DMS 273 treated with DMSO at 0.1 percent for 48 hours (cell line): ENCODE measurements around the gene FOXN1.

Experiments used
- DNase-seq: peaks from one replicate; lab custom pipeline; 2025; lab: John Stamatoyannopoulos, UW

The FOXN1 gene

DNA sequence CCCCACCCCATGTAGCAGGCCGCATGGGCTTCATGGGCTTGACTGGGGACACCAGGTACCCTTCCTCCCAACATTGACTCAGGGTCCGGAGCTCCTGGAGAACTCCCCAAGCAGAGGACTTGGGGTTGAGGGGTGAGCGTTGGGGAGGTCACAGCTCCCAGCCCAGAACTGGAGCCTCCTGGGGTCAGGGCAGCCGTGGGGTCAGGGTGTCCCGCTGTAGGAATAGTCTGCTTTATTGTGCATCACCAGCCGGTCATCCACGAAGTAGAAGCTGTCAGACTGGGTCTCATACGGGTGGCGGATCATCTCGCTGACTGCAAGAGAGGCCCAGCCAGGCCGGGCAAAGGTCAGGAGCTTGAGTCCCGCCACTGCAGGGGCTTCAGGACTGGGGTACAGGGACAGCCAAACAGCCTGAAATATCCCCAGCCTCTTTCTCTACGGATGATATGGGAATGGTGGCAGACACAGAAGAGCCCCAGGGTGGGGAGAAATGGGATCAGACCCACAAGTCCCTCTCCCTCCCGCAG lies 41.0 kb downstream of the FOXN1 start:
- DNase-seq = no peak

DNA sequence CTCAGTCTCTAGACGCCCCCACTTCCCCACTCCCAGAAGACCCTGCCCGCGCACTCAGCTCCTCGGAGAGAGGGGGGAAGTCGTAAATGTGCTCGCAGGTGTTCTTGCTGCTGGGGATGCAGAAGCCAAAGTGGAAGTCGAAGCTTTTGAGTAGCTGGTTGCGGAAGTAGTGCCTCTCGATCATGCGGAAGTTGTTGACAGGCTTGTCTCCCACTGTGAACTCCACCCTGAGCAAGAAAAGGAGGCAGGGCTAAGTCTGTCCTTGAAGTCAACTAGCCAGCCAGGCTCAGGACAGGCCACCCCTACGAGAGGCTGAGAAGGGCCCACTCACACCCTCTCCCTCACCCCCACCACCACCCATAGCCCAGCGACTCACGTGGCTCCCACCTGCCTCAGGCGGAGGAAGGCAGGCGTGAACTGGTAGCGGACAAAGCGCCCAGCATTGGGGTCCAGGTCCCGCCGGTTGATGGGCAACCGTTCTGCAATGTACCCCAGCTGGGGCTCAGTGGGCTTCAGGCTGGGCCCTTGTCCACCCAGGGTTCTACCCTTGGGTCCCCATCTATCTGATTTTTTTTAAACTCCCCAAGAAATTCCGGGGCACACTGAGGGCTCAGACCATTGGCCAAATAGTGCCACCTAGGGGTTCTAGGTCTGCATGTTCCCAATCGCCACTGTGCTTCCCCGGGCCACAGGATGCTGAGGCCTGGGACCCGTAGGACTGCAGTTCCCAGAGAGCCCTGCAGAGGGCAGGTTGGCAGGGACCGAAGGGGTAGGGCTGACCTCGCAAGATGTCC lies 41.7 kb downstream of the FOXN1 start:
- DNase-seq = peak; percentile 30

DNA sequence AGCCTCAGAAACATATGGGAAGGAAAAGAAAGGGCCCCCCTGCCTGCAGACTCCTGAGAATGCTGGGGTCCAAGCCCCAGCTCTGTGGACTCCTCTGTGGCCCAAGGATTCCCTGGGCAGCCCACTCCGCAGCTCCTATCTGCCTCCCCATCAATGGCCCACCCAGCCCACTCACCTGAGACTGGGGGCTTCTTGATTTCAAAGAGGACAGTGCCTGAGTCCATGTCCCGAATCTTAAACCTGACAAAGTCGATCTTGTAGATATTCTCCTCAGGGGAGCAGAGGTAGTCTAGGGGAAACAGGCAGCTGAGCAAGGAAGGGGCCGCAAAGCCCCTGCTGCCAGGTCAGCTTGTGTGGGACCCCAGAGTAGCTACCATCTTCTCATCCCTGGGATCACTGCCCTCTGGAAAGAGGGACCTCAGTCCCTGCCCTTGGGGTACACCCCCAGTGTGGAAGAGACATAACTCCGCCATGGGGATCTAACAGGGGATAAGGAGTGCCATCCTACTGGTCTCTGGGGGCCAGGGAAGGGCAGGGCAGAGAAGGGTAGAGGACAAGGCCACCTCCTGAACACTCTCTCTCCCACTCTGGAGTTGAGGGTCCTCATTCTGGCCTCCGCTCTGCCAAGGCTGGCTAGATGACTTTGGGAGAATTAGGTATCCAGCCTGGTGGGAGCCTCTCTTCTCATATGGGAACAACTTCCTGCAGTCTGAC lies 42.4 kb downstream of the FOXN1 start:
- no peak for DNase-seq

DNA sequence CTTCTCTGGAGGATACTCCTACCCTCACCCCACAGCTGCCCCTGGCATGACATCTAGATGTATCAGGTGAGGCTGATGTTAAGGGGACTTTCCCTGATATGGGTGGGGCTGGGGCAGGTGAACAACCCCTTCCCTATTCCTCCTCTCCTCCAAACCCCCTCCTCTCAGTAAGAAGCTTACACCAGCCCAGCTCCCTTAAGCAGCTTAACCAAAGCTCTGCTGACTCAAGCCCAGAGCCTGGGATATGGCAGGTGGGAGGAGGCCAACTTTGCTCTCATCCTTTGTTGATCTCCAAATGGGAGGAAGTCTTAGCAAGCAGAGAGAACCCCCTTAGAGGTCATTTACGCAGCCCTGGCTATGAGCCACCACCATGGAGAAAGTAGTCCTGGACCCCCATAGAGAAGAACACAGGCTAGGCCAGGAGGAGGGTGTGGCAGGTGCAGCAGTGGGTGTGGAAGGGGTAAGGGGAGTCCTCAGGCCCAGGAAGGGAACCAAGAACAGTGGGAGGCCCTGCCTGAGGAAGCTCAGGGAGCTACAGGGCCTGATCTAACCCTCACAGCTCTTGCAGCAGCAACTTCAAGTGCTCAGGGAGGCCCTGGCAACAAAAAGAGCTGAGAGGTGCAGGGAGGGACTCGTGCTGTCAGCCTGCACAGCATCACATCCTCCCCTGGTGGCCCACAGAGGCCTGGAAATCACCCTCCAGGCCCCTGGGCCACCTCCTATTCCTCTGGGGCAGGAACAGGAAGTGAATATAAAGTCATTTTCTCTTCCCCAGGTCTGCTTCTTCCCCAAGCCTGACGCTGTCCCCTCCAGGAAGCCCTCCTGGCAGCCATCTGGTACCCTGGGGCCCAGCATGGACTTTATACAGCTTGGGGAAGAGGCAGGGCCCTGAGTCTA lies 43.3 kb downstream of the FOXN1 start:
- DNase-seq = no peak

DNA sequence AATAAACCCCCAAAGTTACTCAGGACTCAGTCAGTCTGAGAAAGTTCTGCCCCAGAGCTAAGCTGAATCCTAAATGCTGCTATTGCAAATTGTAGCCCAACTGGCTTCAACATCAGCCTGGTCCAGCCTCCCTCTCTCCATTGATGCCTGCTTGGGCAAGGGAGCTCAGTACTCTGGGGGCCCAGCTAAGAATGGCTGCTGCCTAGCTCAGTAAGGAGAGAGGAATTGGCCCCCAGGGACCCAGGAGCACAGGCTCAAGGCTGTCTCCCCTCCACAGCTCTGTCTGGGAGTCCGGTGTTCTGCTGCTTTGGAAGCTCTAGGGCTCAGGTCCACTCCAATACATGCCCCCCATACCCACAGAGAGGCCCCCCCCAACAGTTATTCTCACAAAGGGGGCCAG lies 44.7 kb downstream of the FOXN1 start:
- DNase-seq = no peak

DNA sequence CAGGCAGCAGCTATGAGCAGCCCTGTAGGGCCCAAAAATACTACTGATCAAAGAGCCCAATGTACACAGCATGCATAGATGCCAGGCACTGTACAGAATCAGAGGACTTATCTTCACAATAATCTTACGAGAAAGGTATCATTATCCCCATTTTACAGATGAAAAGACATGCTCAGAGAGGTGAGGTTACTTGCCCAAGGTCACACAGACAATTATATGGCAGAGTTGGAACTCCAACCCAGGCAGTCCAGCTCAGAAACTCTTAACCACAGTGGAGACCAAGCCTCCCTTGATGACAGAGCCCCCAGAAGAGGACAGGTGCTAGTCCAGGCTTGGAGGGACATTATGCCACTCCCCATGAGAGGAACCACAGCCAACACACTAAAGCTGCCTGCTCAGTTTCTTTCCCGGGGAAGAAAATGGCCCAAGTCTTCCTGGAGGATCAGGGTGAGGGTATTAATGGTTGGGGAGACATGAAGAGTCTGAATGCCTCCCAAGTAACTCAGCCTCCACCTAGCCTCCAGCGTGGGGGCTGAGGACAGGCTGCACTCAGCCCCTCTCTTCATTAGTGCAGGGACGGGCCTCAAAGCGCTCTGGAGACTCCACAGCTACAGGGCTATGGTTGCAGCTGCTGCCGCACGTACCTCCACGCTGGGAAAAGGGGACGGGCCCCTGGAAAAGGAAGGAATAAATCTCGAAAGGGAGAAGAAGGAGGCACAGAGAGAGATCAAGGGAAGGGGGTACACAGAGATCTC lies 45.5 kb downstream of the FOXN1 start:
- DNase-seq = no peak

DNA sequence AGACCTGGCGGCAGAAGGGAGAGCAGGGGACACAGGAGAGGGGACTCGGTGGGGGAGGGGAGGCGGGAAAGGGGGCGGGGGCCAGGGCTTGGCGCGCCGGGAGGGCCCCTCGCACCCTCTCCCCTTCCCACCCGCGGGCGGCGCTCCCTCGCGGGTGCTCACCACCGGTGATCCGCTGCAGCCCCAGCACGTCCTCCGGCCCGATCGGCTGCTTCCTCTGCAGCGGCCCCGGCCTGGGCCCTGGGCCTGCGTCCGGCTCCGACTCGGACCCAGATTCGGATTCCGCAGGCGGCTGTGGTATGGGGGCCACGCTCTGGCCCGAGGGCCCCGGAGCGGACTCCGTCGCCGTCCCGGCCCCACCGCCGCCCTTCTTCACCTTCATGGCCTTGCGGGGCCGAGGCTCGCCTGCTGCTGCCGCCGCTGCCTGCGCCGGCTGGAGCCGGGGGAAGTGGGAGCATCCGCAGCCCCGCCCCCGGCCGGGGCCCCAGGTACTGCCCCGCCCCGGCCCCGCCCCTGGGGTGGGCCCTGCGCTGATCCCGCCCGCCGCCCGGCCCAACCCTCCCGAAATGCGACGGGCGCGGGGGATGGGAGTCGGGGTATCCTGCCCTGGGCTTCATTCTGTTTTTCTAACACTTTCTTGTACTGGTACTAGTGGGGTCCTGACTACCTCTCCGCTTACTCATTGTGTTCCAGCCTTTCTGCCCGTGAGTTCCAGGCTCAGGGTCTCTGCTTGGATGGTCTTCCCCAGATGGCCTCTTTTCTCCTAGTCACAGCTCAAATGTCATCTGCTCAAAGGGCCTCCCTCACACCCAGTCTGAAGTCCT lies 46.2 kb downstream of the FOXN1 start, which contains the start of gene UNC119:
UNC119 (minus strand) TSS at position 449 of the 824 bp plus-strand sequence; CDS start at position 382, 67 bp downstream.
- no peak for DNase-seq

DNA sequence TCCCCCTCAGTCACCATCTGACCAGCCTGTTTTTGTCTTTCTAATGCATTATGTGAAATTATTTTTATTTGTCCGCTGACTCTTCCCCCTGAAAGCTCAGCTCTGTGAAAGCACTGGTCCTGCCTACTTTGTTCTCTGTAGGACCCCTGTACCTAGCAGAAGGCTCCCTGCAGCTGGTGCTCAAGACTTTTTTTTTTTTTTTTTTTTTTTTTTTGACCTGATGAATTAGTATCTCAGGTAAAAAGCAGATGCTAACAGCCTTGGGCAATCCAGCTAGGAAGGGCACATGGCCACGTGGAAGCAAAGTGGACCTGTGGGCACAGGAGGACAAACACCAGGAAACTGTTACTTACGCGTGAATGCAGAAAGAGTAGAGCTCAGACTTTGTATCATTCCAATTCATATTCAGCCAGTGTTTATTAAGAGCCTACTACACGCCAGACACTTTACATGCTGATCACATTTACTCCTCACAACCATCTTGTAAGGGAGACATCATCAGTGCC lies 46.9 kb downstream of the FOXN1 start:
- DNase-seq = no peak

DNA sequence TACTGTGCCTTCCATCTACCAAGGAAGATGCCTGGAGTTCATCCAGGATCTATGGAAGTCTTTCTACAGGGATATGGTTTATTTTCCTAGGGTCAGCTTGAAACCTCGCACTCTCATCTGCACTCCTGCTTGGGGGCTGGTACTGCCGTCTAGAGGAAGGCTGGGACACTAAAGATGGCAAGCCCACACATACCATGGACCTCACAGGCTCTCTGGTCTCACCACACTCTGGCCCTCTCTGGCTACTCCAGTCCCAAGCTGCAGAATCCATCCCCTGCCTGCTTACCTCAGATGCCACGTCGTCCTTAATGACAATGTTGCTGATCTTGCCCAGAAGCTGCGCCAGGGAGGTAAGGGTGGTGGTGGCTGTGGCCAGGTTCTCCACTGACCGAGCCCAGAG lies 48.4 kb downstream of the FOXN1 start:
- no peak for DNase-seq

DNA sequence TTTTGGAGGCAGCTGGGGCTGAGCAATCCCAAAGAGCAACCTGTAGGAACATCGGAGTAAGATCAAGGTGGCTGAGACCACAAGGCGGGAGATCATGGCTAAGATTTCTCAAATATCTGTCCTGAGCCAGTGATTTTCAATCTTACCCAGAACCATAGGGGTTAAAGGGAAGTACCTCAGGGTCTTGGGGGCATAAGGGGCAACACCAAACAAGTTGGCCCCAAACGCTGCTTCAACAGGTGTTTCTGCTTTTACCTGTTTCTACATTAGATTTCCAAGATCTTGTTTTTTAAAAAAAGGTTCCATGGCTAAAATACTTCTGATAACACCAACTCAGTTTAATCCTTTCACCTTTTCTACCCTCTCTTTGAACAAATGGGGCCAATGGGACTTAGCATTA lies 48.9 kb downstream of the FOXN1 start:
- DNase-seq = no peak

DNA sequence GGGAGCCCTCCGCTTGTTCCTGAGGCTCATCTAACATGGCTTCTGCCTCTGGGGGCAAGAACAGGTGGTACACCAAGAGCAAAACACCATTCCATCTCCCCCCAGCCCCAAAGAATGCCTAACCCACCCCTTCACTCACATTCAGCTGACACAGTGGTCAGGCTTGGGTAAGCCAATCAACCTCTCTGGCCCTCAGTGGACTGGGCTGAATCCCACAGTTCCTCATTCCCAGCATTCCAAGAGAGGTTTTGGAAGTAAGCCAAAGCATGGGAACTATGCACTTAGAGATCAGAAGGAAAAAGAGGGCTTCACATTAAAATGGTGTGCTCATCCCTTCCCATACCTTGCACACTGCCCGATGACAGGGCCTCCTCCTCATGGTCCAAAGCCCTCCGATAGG lies 57.3 kb downstream of the FOXN1 start:
- DNase-seq = no peak

DNA sequence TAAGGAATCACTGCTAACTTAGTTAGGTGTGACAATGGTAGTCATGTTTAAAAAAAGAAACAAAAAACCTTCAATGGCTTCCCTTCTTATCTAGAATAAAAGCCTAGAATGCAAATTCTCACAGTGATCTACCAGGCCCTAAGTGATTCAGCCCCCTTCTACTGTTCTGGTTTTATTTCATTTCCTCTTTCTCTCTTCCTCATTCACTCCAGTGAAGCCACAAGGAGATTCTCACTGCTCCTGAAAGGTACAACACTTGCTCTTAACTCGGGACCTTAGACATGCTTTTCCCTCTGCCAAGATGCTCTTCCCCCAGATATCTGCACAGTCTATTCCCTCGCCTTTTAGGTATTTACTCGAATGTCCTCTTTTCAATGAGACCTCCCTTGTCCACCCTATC lies 61.5 kb downstream of the FOXN1 start:
- no peak for DNase-seq

DNA sequence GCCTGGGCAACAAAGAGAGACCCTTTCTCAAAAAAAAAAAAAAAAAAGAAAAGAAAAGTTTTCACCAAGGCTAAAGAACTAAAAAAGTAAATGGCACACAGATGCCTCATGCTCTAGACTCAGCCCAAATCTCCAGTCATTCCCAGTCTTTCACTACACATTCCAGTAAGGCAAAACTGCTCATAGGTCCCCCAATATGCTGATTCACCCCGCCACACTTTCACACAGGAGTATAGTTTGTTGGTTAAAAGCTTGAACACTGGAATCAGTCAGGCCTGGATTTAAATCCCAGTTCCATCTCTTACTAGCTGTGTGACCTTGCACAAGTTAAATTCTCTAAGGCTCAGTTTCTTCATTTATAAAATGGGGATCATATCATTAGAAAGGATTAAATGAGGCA lies 63.3 kb downstream of the FOXN1 start:
- DNase-seq = no peak

DNA sequence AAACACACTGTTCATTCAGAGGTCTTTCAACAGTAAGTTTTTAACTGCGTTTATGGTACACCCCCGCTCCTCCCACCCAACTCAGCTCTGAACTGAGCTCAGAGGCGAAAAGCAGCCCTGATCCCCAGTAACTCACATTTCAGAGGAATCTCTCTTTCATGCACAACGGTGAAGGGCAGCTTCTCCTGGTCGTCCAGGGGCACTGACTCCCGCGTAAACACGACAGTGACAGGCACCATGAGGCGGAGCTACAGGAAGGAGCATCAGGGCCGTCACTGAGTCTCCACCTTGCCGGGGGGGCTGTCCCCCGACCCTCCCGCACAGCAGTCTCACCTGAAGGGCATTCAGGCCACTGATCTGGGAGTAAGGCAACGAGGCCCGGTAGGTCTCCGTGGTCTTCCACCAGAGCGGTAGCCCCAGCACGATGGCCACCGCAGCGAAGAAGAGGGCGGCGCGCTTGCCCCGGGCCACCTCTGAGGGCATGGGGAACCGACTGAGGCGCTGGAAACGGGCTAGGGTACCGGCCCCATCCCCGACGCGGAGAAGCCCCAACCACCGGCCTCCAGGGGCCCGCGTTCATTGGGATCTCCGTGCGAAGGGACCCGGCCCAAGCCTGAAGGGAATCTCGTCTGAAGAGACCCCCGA lies 64.7 kb downstream of the FOXN1 start:
- no peak for DNase-seq

DNA sequence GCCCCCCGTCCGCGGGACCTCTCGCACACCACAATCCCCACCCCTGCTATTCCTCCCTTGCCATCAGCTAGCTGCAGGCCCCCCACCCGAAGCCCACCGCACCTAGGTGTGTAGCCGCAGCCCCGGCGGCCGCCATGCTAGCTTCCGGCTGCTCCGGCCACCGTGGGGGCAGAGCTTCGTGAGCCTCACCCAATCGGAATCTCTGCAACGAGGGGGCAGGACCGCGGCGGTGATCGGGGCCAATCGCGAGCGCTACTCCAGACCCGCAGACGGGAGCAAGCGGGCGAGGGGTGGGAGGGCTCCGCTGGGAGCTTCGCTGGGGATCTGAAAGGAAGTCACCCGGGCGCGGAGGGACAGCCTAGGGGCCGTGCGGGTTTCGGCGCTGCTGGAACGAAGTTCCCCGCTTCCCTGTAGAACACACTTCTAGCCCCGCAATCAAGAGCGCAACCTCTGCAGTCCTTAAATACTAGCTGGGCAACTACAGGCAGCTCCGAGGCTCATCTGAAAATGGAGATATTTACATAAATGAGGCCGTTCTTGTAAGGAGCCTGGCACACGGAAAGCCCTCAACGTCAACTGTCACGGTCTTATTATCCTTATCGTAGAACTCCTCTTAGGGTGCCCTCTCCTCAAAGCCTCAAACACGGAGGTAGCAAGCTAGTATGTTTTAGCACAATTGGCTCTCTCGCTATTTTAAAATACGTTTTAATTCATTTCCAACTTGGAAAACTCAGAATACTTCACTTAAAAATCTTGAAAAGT lies 65.4 kb downstream of the FOXN1 start, which contains the start of gene PIGS:
PIGS (minus strand) TSS at position 164 of the 762 bp plus-strand sequence; CDS start at position 136, 28 bp downstream.
- DNase-seq = peak; percentile 81

DNA sequence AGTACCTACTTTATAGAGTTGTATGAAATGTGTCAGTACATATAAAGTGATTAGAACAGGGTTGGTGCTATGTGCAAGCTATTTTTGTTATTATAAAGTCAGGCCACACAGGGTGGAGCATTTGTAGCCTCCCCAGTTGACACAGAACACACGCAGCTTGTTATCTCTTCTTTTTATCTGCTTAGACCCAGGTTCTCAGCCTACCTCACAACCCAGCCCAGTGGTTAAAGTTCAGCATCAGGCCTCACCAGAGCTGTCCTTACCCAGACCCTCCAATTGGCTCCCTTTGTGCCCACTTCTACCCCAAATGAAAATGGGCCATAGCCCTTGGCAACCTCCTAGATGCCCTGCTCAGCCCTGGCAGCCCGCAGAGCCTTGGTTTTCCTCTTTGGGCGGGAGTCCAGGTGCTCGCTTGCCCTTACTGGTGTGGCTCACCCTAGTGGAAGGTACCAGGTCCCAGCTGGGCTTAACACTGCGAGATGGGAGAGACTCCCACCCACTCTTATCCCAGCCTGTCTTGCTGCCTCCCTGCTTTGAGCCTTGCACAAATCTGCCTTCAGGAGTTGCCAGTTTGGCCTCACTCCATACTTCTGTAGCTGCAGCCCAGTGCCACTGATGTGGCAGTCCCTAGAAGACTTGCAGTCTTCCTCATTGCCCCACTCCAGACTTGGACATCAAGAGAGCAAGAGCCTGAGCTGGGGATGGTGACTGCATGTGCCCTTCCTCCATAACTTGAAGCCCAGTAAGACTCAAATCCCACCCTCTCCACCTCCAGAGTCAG lies 66.3 kb downstream of the FOXN1 start:
- DNase-seq = no peak

DNA sequence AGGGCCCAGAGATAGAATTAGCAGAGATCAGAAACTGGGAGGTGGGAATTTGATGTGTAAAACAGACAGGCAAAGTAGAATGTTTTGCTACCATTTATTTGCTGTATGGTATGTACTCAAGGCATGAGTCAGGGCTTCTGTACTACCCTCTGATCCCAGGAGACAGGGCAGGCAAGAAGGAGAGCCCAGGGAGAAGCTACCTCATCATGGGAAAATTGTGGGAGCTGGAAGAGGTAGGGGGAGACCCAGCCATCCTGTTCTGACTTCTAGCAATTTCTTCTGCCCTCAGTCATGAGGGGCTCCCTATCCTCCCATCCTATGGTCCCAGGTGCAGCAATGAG lies 66.9 kb downstream of the FOXN1 start:
- DNase-seq = no peak

DNA sequence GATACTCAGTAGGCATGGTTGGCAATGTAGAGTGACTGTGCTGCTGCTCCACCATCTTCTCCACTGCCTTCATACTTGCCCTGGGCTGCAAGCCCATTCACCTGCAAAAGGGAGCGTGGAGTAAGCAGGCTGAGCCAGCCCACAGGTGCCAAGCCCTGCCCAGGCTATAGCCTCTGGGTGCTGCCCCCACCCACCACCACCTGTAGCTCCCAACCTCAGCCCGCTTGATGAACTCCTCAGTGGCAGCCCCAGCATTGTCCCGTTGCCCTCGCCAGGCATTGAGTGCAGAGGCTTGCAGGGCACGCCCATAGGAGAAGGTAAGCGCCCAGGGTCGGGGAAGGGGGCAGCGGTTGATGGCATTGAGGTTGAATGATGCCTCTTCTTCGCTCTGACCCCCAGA lies 67.4 kb downstream of the FOXN1 start:
- DNase-seq = no peak
